Loucy (cell line): Measurements from ENCODE around the gene ADISSP.

Source experiments
- H2AFZ ChIP-seq: fragments of 200-600 bp; sonication (generic); 2 replicates; pipeline ENCODE4 v1.6.0; 2016; ENCODE audit warnings: antibody characterized with exemption, mild to moderate bottlenecking, low read length, moderate library complexity
- H3F3A ChIP-seq: fragments of 200-600 bp; 2 replicates; pipeline ENCODE4 v1.6.0; 2016; ENCODE audit warnings: antibody characterized with exemption, low read depth, mild to moderate bottlenecking
- H3K27me3 ChIP-seq: fragments of 200-600 bp; sonication (generic); 2 replicates; pipeline ENCODE4 v1.6.1; 2014; ENCODE audit warnings: low read length, mild to moderate bottlenecking; ENCODE audit not compliant: insufficient read depth, poor library complexity, severe bottlenecking
- H3K36me3 ChIP-seq: fragments of 200-600 bp; sonication (generic); 2 replicates; pipeline ENCODE4 v1.6.1; 2016; ENCODE audit warnings: low read length; ENCODE audit not compliant: insufficient read depth
- H3K4me1 ChIP-seq: fragments of 200-600 bp; sonication (generic); 2 replicates; pipeline ENCODE4 v1.5.1; 2014; ENCODE audit warnings: low read length, mild to moderate bottlenecking; ENCODE audit not compliant: insufficient read depth, poor library complexity, severe bottlenecking
- H3K4me2 ChIP-seq: fragments of 200-600 bp; sonication (generic); 2 replicates; pipeline ENCODE4 v1.6.0; 2014; ENCODE audit warnings: antibody characterized with exemption, low read length, low read depth, mild to moderate bottlenecking; ENCODE audit not compliant: poor library complexity, severe bottlenecking
- H3K4me3 ChIP-seq: fragments of 200-600 bp; sonication (generic); 2 replicates; pipeline ENCODE4 v1.5.1; 2014; ENCODE audit warnings: low read length, mild to moderate bottlenecking, mixed read lengths; ENCODE audit not compliant: poor library complexity, severe bottlenecking
- H3K79me2 ChIP-seq: fragments of 200-600 bp; sonication (generic); 2 replicates; pipeline ENCODE4 v1.6.1; 2014; ENCODE audit warnings: low read length; ENCODE audit not compliant: insufficient read depth
- H3K9ac ChIP-seq: fragments of 200-600 bp; sonication (generic); 2 replicates; pipeline ENCODE4 v1.6.0; 2014; ENCODE audit warnings: mild to moderate bottlenecking, low read depth, low read length, moderate library complexity; ENCODE audit not compliant: poor library complexity, severe bottlenecking
- H3K9me2 ChIP-seq: fragments of 200-600 bp; sonication (generic); replicated peaks from 2 replicates; pipeline ENCODE4 v1.6.1; 2016; ENCODE audit warnings: low read depth, low read length, mixed read lengths
- H3K9me3 ChIP-seq: fragments of 200-600 bp; sonication (generic); 2 replicates; pipeline ENCODE4 v1.6.1; 2014; ENCODE audit warnings: mild to moderate bottlenecking, antibody characterized with exemption, low read length, low read depth; ENCODE audit not compliant: insufficient read depth
- H4K20me1 ChIP-seq: fragments of 200-600 bp; sonication (generic); 2 replicates; pipeline ENCODE4 v1.6.0; 2014; ENCODE audit warnings: antibody characterized with exemption, low read length, mild to moderate bottlenecking; ENCODE audit not compliant: insufficient read depth, poor library complexity, severe bottlenecking
- EZH2phosphoT487 ChIP-seq: fragments of 200-600 bp; IDR thresholded peaks from 2 replicates; pipeline ENCODE4 v1.6.1; 2018; ENCODE audit warnings: antibody characterized with exemption, mild to moderate bottlenecking, moderate library complexity, borderline replicate concordance
- TF ChIP-seq, protein P1 (sequence below): fragments of 200-600 bp; sonication (generic); conservative IDR thresholded peaks from 2 replicates; pipeline ENCODE4 v1.5.1; 2014; ENCODE audit warnings: mild to moderate bottlenecking, antibody characterized with exemption, low read length

Gene ADISSP

DNA sequence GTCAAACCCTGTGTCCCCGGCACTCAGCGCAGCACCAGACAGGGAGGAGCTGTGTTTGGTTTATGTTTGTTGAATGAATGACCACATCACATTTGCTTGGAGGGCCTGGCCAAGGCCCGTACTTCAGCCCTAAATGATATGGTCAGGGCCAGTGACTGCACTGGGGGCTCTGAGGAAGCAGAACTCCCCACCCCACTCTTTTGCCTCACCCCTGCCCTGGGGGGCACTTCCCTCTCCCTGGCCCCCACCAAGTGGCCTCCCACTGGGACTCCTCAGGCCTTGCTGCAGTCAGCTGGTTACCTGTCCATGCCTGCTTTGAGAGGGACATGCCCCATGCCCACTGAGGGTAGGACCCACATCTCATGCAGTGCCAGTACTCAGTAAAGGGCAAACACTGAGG, 2.9 kb downstream of the ADISSP start:
- Histone ChIP-seq H3K4me3 (no peak overlapping the region), H3K9me2 (no peaks in the 10 kb centered on the region), H3K79me2 (peaks cover 14% of the 10 kb centered on the region; the same call in 1 of the 2 replicates), H4K20me1 (no peaks in the 10 kb centered on the region), H3F3A (no peaks in the 10 kb centered on the region), H3K4me1 (peaks cover 34% of the 10 kb centered on the region), H3K36me3 (no peaks in the 10 kb centered on the region), H2AFZ (no peak overlapping the region), H3K4me2 (peak overlapping the region; percentile 99), H3K9me3 (no peaks in the 10 kb centered on the region), H3K27me3 (no peaks in the 10 kb centered on the region), H3K9ac (peak overlapping the region; percentile 87)
- TF ChIP-seq, protein P1, sequence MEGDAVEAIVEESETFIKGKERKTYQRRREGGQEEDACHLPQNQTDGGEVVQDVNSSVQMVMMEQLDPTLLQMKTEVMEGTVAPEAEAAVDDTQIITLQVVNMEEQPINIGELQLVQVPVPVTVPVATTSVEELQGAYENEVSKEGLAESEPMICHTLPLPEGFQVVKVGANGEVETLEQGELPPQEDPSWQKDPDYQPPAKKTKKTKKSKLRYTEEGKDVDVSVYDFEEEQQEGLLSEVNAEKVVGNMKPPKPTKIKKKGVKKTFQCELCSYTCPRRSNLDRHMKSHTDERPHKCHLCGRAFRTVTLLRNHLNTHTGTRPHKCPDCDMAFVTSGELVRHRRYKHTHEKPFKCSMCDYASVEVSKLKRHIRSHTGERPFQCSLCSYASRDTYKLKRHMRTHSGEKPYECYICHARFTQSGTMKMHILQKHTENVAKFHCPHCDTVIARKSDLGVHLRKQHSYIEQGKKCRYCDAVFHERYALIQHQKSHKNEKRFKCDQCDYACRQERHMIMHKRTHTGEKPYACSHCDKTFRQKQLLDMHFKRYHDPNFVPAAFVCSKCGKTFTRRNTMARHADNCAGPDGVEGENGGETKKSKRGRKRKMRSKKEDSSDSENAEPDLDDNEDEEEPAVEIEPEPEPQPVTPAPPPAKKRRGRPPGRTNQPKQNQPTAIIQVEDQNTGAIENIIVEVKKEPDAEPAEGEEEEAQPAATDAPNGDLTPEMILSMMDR: no peak
- TF ChIP-seq EZH2phosphoT487: no peak

DNA sequence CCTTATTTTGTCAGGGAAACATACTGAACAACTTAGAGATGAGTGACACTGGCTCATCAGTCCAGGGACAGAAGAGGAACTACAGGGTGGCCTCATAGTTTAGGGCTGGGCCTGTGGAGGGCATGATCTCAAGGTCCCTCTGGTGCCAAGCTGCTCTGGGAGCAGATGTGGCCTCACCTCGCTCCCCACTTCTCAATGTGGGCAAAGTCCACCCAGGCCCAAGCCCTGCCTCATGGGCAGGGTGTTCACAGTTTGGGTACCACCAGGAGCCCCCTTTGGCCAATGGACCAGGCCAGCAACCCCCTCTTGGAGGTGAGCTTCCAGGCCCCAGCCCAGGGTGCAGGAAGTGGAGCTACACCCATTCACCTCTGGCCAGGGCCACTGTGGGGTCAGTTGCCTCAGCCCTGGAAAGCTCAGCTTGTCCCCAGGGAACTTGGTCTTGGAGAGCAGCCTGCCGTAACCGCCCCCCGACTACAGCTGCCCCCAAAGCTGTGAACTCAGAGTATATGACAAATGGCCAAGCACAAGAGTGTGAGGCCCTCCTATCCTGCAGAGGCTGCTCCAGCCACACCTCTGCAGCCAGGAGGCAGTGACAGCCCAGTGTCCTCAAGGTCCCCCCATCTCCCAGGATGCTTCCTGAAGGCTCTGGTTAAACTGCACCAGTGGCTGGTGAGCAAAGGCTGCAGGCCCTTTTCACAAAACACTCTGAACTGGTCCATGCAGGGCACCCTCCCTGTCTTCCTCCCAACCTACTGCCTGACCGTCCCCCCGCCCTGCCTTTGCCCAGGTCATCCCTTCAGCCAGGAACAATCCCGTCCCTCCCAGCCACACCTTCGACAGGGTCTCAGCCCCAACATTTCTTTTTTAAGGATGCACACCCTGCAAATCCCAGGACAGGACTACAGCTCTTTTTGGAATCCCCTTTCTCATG, 3.6 kb downstream of the ADISSP start:
- H3F3A ChIP-seq: no peaks in the 10 kb centered on the region
- no peaks in the 10 kb centered on the region for H3K9me3 ChIP-seq
- no peaks in the 10 kb centered on the region for H3K27me3 ChIP-seq
- no peaks in the 10 kb centered on the region for H3K9me2 ChIP-seq
- TF ChIP-seq EZH2phosphoT487: no peak
- TF ChIP-seq, protein P1: no peak
- H3K9ac ChIP-seq: peak overlapping the region; percentile 87
- H3K79me2 ChIP-seq: peaks cover 14% of the 10 kb centered on the region; the same call in 1 of the 2 replicates
- no peak overlapping the region for H3K4me3 ChIP-seq
- H3K36me3 ChIP-seq: no peaks in the 10 kb centered on the region
- H3K4me1 ChIP-seq: peaks cover 31% of the 10 kb centered on the region
- no peak overlapping the region for H2AFZ ChIP-seq
- peak overlapping the region; percentile 13 for H3K4me2 ChIP-seq
- no peaks in the 10 kb centered on the region for H4K20me1 ChIP-seq

DNA sequence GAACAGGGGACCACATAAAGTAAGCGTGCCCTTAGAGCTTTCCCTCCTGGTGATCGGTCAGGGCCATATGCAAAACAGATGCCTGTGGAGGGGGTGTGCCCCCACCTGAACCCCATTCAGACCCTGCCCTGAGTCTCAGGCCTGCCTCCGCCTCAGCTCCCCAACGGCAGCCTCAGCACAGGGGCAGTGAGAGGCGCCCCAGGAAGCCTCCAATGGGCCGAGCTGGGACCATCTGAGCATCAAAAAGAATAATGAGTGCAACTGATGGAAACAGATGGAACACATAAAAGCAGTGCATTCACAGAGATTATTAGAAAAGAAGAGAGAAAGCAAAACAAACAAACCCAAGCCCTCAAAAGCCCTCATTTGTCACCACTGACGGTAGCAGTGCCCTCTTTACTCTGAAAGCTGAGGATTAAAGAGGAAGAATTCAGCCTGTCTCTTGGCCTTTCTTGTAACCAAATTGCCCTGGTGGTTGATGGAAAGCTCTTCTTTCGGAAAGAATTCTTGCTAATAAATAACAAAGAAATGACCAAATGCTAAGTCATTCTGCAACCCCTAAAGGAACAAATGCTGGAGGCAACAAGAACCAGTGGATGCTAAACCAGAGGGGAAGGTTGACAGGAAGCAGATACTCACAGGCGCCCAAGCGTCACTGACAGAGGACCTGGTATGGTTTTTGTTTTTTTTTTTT, 6.8 kb downstream of the ADISSP start:
- no peak overlapping the region for H3K4me2 ChIP-seq
- H3K9ac ChIP-seq: no peak overlapping the region
- TF ChIP-seq EZH2phosphoT487: no peak
- TF ChIP-seq, protein P1: no peak
- no peak overlapping the region for H3K4me3 ChIP-seq
- peaks cover 8% of the 10 kb centered on the region; the same call in 1 of the 2 replicates for H3K36me3 ChIP-seq
- no peak overlapping the region for H2AFZ ChIP-seq
- no peaks in the 10 kb centered on the region for H4K20me1 ChIP-seq
- H3K79me2 ChIP-seq: 0 out of 2 replicates have a peak, but pooled peaks cover 4% of the 10 kb centered on the region
- no peaks in the 10 kb centered on the region for H3K9me2 ChIP-seq
- peaks cover 16% of the 10 kb centered on the region for H3K4me1 ChIP-seq
- no peaks in the 10 kb centered on the region for H3F3A ChIP-seq
- no peaks in the 10 kb centered on the region for H3K27me3 ChIP-seq
- no peaks in the 10 kb centered on the region for H3K9me3 ChIP-seq
